Endothelial cell (in vitro differentiated cells): Measurements from ENCODE around the gene VKORC1L1. TPM values are rescaled to one million over a fixed set of nuclear protein-coding genes. Genes with fewer than 3 reads are reported as not detected.
"Not testable (repeated sequence)": the region's sequence is repeated elsewhere in the genome, so short reads cannot be mapped to it uniquely, and the experiment has no call there.

Experiments
- DNase-seq: peaks from one replicate; pipeline ENCODE4 v3.0.0; 2021; ENCODE audit warnings: low spot score
- H3K27ac Mint-ChIP-seq: one replicate; pipeline ENCODE4 v1.8.0; 2021; ENCODE audit warnings: mixed read lengths, inconsistent platforms; ENCODE audit not compliant: unreplicated experiment
- H3K27me3 Mint-ChIP-seq: one replicate; pipeline ENCODE4 v1.8.0; 2021; ENCODE audit warnings: mild to moderate bottlenecking, moderate library complexity, mixed read lengths, inconsistent platforms; ENCODE audit not compliant: unreplicated experiment
- H3K36me3 Mint-ChIP-seq: one replicate; pipeline ENCODE4 v1.8.0; 2021; ENCODE audit warnings: mild to moderate bottlenecking, low read depth, mixed read lengths, inconsistent platforms; ENCODE audit not compliant: unreplicated experiment
- H3K4me1 Mint-ChIP-seq: one replicate; pipeline ENCODE4 v1.8.0; 2021; ENCODE audit warnings: mild to moderate bottlenecking, mixed read lengths, inconsistent platforms; ENCODE audit not compliant: unreplicated experiment
- H3K4me3 Mint-ChIP-seq: one replicate; pipeline ENCODE4 v1.8.0; 2021; ENCODE audit warnings: mild to moderate bottlenecking, mixed read lengths, inconsistent platforms; ENCODE audit not compliant: unreplicated experiment
- H3K9me3 Mint-ChIP-seq: one replicate; pipeline ENCODE4 v1.8.0; 2021; ENCODE audit warnings: mixed read lengths, inconsistent platforms; ENCODE audit not compliant: unreplicated experiment
- CTCF ChIP-seq: fragments of 200-600 bp; sonication (generic); IDR thresholded peaks from one replicate; pipeline ENCODE4 v1.5.0; 2021; ENCODE audit warnings: antibody characterized with exemption; ENCODE audit not compliant: unreplicated experiment
- total RNA-seq: library from RNA; stranded (reverse); fragmentation: NEBNext Ultra II Directional; extraction: Animal tissue kit (Norgen Biotek cat#: 25700); gene quantifications from one replicate; pipeline ENCODE4 v1.2.1, GENCODE V29; 2021; ENCODE audit not compliant: unreplicated experiment

The VKORC1L1 gene
- total RNA-seq, 1 donor from 2014 or later, result 22.9 TPM

- no peaks in the 10 kb centered on the region for H3K4me1 Mint-ChIP-seq
- H3K36me3 Mint-ChIP-seq, result peaks cover 38% of the 10 kb centered on the region
- peaks cover 17% of the 10 kb centered on the region for H3K27me3 Mint-ChIP-seq
- H3K4me3 Mint-ChIP-seq, result peak overlapping the region; percentile 37
- H3K9me3 Mint-ChIP-seq, result no peaks in the 10 kb centered on the region
- H3K27ac Mint-ChIP-seq, result no peak overlapping the region
- DNase-seq, result no peak
- TF ChIP-seq CTCF, result no peak
These were observed 32.4 kb upstream of the VKORC1L1 start for GRCh38 chr7:65840446-65840845.

- DNase-seq, H3K27ac Mint-ChIP-seq, H3K4me3 Mint-ChIP-seq, H3K9me3 Mint-ChIP-seq, H3K4me1 Mint-ChIP-seq: not testable (repeated sequence)
- H3K27me3 Mint-ChIP-seq, result peaks cover 17% of the 10 kb centered on the region
- peaks cover 33% of the 10 kb centered on the region for H3K36me3 Mint-ChIP-seq
These were observed 29.3 kb upstream of the VKORC1L1 start for GRCh38 chr7:65843616-65844015.

GRCh38 chr7:65846008-65846570, 26.8 kb upstream of the VKORC1L1 start:
- peaks cover 3% of the 10 kb centered on the region for H3K27me3 Mint-ChIP-seq
- no peak for TF ChIP-seq CTCF

GRCh38 chr7:65853426-65853825, 19.4 kb upstream of the VKORC1L1 start:
- H3K9me3 Mint-ChIP-seq, H3K27ac Mint-ChIP-seq, H3K4me3 Mint-ChIP-seq, H3K36me3 Mint-ChIP-seq, DNase-seq, H3K27me3 Mint-ChIP-seq, H3K4me1 Mint-ChIP-seq: not testable (repeated sequence)

More at GRCh38 chr7:65846008-65846570, 26.8 kb upstream of the VKORC1L1 start:
- H3K9me3 Mint-ChIP-seq, result no peaks in the 10 kb centered on the region
- peaks cover 2% of the 10 kb centered on the region for H3K4me1 Mint-ChIP-seq
- no peak overlapping the region for H3K27ac Mint-ChIP-seq
- no peak for DNase-seq
- peaks cover 8% of the 10 kb centered on the region for H3K36me3 Mint-ChIP-seq
- H3K4me3 Mint-ChIP-seq, result no peak overlapping the region

GRCh38 chr7:65853892-65854291, 19.0 kb upstream of the VKORC1L1 start:
- not testable (repeated sequence) for H3K4me1 Mint-ChIP-seq, H3K9me3 Mint-ChIP-seq, DNase-seq, H3K36me3 Mint-ChIP-seq, H3K27me3 Mint-ChIP-seq, H3K27ac Mint-ChIP-seq, H3K4me3 Mint-ChIP-seq

GRCh38 chr7:65857321-65857894, 15.5 kb upstream of the VKORC1L1 start:
- H3K27ac Mint-ChIP-seq, H3K27me3 Mint-ChIP-seq, H3K36me3 Mint-ChIP-seq, H3K9me3 Mint-ChIP-seq, H3K4me3 Mint-ChIP-seq, H3K4me1 Mint-ChIP-seq, DNase-seq: not testable (repeated sequence)

GRCh38 chr7:65858660-65859059, 14.2 kb upstream of the VKORC1L1 start:
- not testable (repeated sequence) for H3K36me3 Mint-ChIP-seq, H3K9me3 Mint-ChIP-seq, DNase-seq, H3K4me3 Mint-ChIP-seq, H3K27ac Mint-ChIP-seq, H3K4me1 Mint-ChIP-seq, H3K27me3 Mint-ChIP-seq

GRCh38 chr7:65866244-65866643, 6.6 kb upstream of the VKORC1L1 start:
- not testable (repeated sequence) for H3K27ac Mint-ChIP-seq, H3K27me3 Mint-ChIP-seq, H3K4me1 Mint-ChIP-seq, H3K36me3 Mint-ChIP-seq, DNase-seq, H3K4me3 Mint-ChIP-seq, H3K9me3 Mint-ChIP-seq

- not testable (repeated sequence) for DNase-seq, H3K4me3 Mint-ChIP-seq, H3K36me3 Mint-ChIP-seq, H3K4me1 Mint-ChIP-seq, H3K9me3 Mint-ChIP-seq, H3K27ac Mint-ChIP-seq, H3K27me3 Mint-ChIP-seq
These were observed 5.2 kb upstream of the VKORC1L1 start for GRCh38 chr7:65867681-65868080.

GRCh38 chr7:65869312-65869711, 3.6 kb upstream of the VKORC1L1 start:
- not testable (repeated sequence) for H3K4me3 Mint-ChIP-seq, H3K27ac Mint-ChIP-seq, DNase-seq, H3K9me3 Mint-ChIP-seq, H3K4me1 Mint-ChIP-seq, H3K36me3 Mint-ChIP-seq, H3K27me3 Mint-ChIP-seq
